ENCODE data around the gene CSMD2.

CSMD2 gene

GRCh38 chr1:33682371-33682770 is 482.7 kb downstream of the CSMD2 start:
- Histone ChIP-seq H3K9ac (ENCODE audit: low read length) (no peak overlapping the region), H3K27me3 (ENCODE audit: low read length) (no peaks in the 10 kb centered on the region), H3F3A (ENCODE audit: insufficient read depth) (no peaks in the 10 kb centered on the region), H3K36me3 (ENCODE audit: low read length) (no peaks in the 10 kb centered on the region), H3K4me3 (ENCODE audit: insufficient read depth, low read length, poor library complexity, severe bottlenecking) (no peak overlapping the region), H3K9me2 (replicated peaks; ENCODE audit: insufficient read depth, low read length) (no peaks in the 10 kb centered on the region; the same call in 1 of the 2 replicates), H3K4me2 (ENCODE audit: low read depth, low read length, poor library complexity, severe bottlenecking) (no peak overlapping the region), H2AFZ (ENCODE audit: low read depth, low read length, severe bottlenecking) (no peak overlapping the region), H3K79me2 (ENCODE audit: insufficient read depth, low read length) (no peaks in the 10 kb centered on the region), H4K20me1 (ENCODE audit: low read depth, low read length) (no peaks in the 10 kb centered on the region), H3K9me3 (ENCODE audit: insufficient read depth, low read length) (no peaks in the 10 kb centered on the region), H3K27ac (ENCODE audit: low read depth, low read length) (no peak overlapping the region)
- no peak for TF ChIP-seq CTCF (IDR thresholded peaks at IDR 0.05; ENCODE audit: insufficient read depth, low read length, poor library complexity, severe bottlenecking)
- no peak for TF ChIP-seq EZH2phosphoT487 (conservative IDR thresholded peaks at IDR 0.05; ENCODE audit: low read length)

- H4K20me1 ChIP-seq (ENCODE audit: low read depth, low read length) = no peaks in the 10 kb centered on the region
- no peak overlapping the region for H3K27ac ChIP-seq (ENCODE audit: low read depth, low read length)
- no peak overlapping the region for H3K4me2 ChIP-seq (ENCODE audit: low read depth, low read length, poor library complexity, severe bottlenecking)
- H3F3A ChIP-seq (ENCODE audit: insufficient read depth) = no peaks in the 10 kb centered on the region
- H3K9ac ChIP-seq (ENCODE audit: low read length) = no peak overlapping the region
- no peaks in the 10 kb centered on the region for H3K9me3 ChIP-seq (ENCODE audit: insufficient read depth, low read length)
- H3K4me3 ChIP-seq (ENCODE audit: insufficient read depth, low read length, poor library complexity, severe bottlenecking) = no peak overlapping the region
- no peaks in the 10 kb centered on the region for H3K27me3 ChIP-seq (ENCODE audit: low read length)
- no peaks in the 10 kb centered on the region for H3K36me3 ChIP-seq (ENCODE audit: low read length)
- H2AFZ ChIP-seq (ENCODE audit: low read depth, low read length, severe bottlenecking) = no peak overlapping the region
- TF ChIP-seq EZH2phosphoT487 (conservative IDR thresholded peaks at IDR 0.05; ENCODE audit: low read length) (no peak), CTCF (IDR thresholded peaks at IDR 0.05; ENCODE audit: insufficient read depth, low read length, poor library complexity, severe bottlenecking) (no peak)
- H3K9me2 ChIP-seq (replicated peaks; ENCODE audit: insufficient read depth, low read length) = no peaks in the 10 kb centered on the region; the same call in 1 of the 2 replicates
- H3K79me2 ChIP-seq (ENCODE audit: insufficient read depth, low read length) = no peaks in the 10 kb centered on the region
Observed at GRCh38 chr1:33680281-33680840, 484.7 kb downstream of the CSMD2 start.

- Histone ChIP-seq H2AFZ (ENCODE audit: low read depth, low read length, severe bottlenecking) (no peak overlapping the region), H3K4me3 (ENCODE audit: insufficient read depth, low read length, poor library complexity, severe bottlenecking) (no peak overlapping the region), H3K9ac (ENCODE audit: low read length) (no peak overlapping the region), H3K4me2 (ENCODE audit: low read depth, low read length, poor library complexity, severe bottlenecking) (no peak overlapping the region), H3K9me2 (replicated peaks; ENCODE audit: insufficient read depth, low read length) (no peaks in the 10 kb centered on the region), H3K27me3 (ENCODE audit: low read length) (no peaks in the 10 kb centered on the region; the same call in 1 of the 2 replicates), H4K20me1 (ENCODE audit: low read depth, low read length) (no peaks in the 10 kb centered on the region), H3K36me3 (ENCODE audit: low read length) (no peaks in the 10 kb centered on the region), H3K27ac (ENCODE audit: low read depth, low read length) (no peak overlapping the region), H3K9me3 (ENCODE audit: insufficient read depth, low read length) (no peaks in the 10 kb centered on the region), H3F3A (ENCODE audit: insufficient read depth) (no peaks in the 10 kb centered on the region), H3K79me2 (ENCODE audit: insufficient read depth, low read length) (no peaks in the 10 kb centered on the region)
- TF ChIP-seq CTCF (IDR thresholded peaks at IDR 0.05; ENCODE audit: insufficient read depth, low read length, poor library complexity, severe bottlenecking) = no peak
- no peak for TF ChIP-seq EZH2phosphoT487 (conservative IDR thresholded peaks at IDR 0.05; ENCODE audit: low read length)
Observed at GRCh38 chr1:33670567-33670966, 494.5 kb downstream of the CSMD2 start.
